ENCODE results near the gene MLLT3.

DNA sequence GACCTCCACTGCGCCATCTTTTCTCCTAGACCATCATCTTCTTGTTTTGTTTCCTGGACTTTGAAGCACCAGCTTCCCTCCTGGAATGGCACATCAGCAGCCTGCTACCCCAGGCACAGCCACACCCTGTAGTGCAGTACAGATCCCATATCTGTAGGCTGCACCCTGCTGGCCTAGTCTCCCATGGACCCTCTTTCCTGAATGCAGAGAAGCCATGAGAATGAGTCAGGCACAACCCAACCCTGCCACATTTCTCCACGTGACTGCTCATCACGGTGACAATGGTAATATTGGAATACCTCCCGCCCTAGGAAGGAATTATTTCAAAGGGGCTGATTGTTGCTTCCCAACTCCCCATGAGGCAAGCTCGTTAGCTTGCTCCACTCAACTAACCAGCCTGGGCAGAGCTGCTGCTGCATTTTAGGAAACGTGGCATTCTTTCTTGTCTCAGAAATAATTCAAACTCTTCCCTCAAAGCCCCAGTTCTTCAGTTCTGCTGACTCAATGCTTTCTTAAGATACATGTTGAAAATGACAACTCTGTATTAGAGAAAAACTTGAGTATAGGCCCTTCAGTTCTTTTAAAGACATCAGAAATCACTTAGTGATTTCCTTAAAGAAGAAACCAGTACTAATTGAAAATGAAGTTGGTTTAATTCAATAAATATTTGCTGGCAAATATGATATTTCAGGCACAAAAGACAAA, 328.1 kb downstream of the MLLT3 start:
- TF ChIP-seq EZH2 (IDR thresholded peaks at IDR 0.05; ENCODE audit: borderline replicate concordance, low read depth, low read length, severe bottlenecking): no peak
- TF ChIP-seq, protein P1, sequence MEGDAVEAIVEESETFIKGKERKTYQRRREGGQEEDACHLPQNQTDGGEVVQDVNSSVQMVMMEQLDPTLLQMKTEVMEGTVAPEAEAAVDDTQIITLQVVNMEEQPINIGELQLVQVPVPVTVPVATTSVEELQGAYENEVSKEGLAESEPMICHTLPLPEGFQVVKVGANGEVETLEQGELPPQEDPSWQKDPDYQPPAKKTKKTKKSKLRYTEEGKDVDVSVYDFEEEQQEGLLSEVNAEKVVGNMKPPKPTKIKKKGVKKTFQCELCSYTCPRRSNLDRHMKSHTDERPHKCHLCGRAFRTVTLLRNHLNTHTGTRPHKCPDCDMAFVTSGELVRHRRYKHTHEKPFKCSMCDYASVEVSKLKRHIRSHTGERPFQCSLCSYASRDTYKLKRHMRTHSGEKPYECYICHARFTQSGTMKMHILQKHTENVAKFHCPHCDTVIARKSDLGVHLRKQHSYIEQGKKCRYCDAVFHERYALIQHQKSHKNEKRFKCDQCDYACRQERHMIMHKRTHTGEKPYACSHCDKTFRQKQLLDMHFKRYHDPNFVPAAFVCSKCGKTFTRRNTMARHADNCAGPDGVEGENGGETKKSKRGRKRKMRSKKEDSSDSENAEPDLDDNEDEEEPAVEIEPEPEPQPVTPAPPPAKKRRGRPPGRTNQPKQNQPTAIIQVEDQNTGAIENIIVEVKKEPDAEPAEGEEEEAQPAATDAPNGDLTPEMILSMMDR (IDR thresholded peaks at IDR 0.05; ENCODE audit: extremely low read depth in 1 of 2, insufficient read depth in 1 of 2, low read depth in 1 of 2, low read length in 2 of 2): no peak
- TF ChIP-seq POLR2A (IDR thresholded peaks at IDR 0.05; ENCODE audit: low read depth, low read length): no peak
- TF ChIP-seq, protein P2, sequence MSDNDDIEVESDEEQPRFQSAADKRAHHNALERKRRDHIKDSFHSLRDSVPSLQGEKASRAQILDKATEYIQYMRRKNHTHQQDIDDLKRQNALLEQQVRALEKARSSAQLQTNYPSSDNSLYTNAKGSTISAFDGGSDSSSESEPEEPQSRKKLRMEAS (IDR thresholded peaks at IDR 0.05; ENCODE audit: insufficient read depth, insufficient read length): no peak

Measured in endothelial cell of umbilical vein (primary cell).